ENCODE data around the gene TRIM54. TPM values are rescaled to one million over a fixed set of nuclear protein-coding genes. Genes with fewer than 3 reads are reported as not detected.

Gene TRIM54
- total RNA-seq, 1 experiment from 2014 or later: 0.99 TPM

- CTCF ChIA-PET: interaction anchor here (0.6 to 1.2 kb wide), 2 partner anchors 19 to 30 kb away, joined by 3 read pairs; no protein-coding TSS in a partner anchor
- Mint-ChIP-seq H3K36me3 (ENCODE audit: insufficient read depth, unreplicated experiment) (peaks cover 53% of the 10 kb centered on the region), H3K4me3 (ENCODE audit: low read depth, unreplicated experiment) (peak within 1 kb of the TSS; percentile 91), H3K27ac (ENCODE audit: unreplicated experiment) (peak within 1 kb of the TSS; percentile 96), H3K9me3 (ENCODE audit: low read depth, unreplicated experiment) (no peaks in the 10 kb centered on the region), H3K4me1 (ENCODE audit: low read depth, unreplicated experiment) (peaks cover 20% of the 10 kb centered on the region), H3K27me3 (ENCODE audit: unreplicated experiment) (no peaks in the 10 kb centered on the region)
- TF ChIP-seq CTCF (IDR thresholded peaks at IDR 0.05; ENCODE audit: unreplicated experiment): no peak
- TSS peak; percentile 97 for BruUV-seq (replicated peaks)
- intact Hi-C loops (cut with micrococcal nuclease; ENCODE audit: unreplicated experiment): loop anchor here (5.0 kb wide), 1 partner anchor 34 kb away; the partner anchor contains the start of gene GTF3C2
- peak; percentile 93 for DNase-seq
Measured at GRCh38 chr2:27322766-27323595, 40.8 kb downstream of the TRIM54 start, which contains the start of gene MPV17. MPV17 (minus strand) TSS chr2:27323097; CDS start chr2:27322517, 580 bp downstream.

- peaks cover 56% of the 10 kb centered on the region for H3K36me3 Mint-ChIP-seq (ENCODE audit: insufficient read depth, unreplicated experiment)
- H3K4me1 Mint-ChIP-seq (ENCODE audit: low read depth, unreplicated experiment): peaks cover 20% of the 10 kb centered on the region
- CTCF ChIA-PET: interaction anchor here (0.6 kb wide), 1 partner anchor 30 kb away, joined by 3 read pairs; no protein-coding TSS in a partner anchor
- H3K4me3 Mint-ChIP-seq (ENCODE audit: low read depth, unreplicated experiment): peak overlapping the region; percentile 91
- no peaks in the 10 kb centered on the region for H3K9me3 Mint-ChIP-seq (ENCODE audit: low read depth, unreplicated experiment)
- DNase-seq: no peak
- BruUV-seq (replicated peaks): no TSS peak
- no peak for TF ChIP-seq CTCF (IDR thresholded peaks at IDR 0.05; ENCODE audit: unreplicated experiment)
- H3K27me3 Mint-ChIP-seq (ENCODE audit: unreplicated experiment): no peaks in the 10 kb centered on the region
- intact Hi-C loops (cut with micrococcal nuclease; ENCODE audit: unreplicated experiment): loop anchor here (5.0 kb wide), 1 partner anchor 34 kb away; the partner anchor contains the start of gene GTF3C2
- peak overlapping the region; percentile 96 for H3K27ac Mint-ChIP-seq (ENCODE audit: unreplicated experiment)
Measured at GRCh38 chr2:27323596-27324285, 41.5 kb downstream of the TRIM54 start.

- no TSS peak for BruUV-seq (replicated peaks)
Measured at GRCh38 chr2:27324720-27325119, 42.5 kb downstream of the TRIM54 start.

More at GRCh38 chr2:27324720-27325119, 42.5 kb downstream of the TRIM54 start:
- no peak overlapping the region for H3K4me3 Mint-ChIP-seq (ENCODE audit: low read depth, unreplicated experiment)
- peak overlapping the region; percentile 96 for H3K27ac Mint-ChIP-seq (ENCODE audit: unreplicated experiment)
- H3K4me1 Mint-ChIP-seq (ENCODE audit: low read depth, unreplicated experiment): peaks cover 20% of the 10 kb centered on the region
- no peaks in the 10 kb centered on the region for H3K9me3 Mint-ChIP-seq (ENCODE audit: low read depth, unreplicated experiment)
- intact Hi-C loops (cut with micrococcal nuclease; ENCODE audit: unreplicated experiment): loop anchor here (5.0 kb wide), 1 partner anchor 33 kb away; the partner anchor contains the start of gene GTF3C2
- TF ChIP-seq CTCF (IDR thresholded peaks at IDR 0.05; ENCODE audit: unreplicated experiment): no peak
- CTCF ChIA-PET: no interaction called here
- DNase-seq: no peak
- H3K27me3 Mint-ChIP-seq (ENCODE audit: unreplicated experiment): no peaks in the 10 kb centered on the region
- H3K36me3 Mint-ChIP-seq (ENCODE audit: insufficient read depth, unreplicated experiment): peaks cover 62% of the 10 kb centered on the region

Measured in Calu3 (cell line).